GM19463 (cell line): ENCODE results near the gene TOP2A.

Experiments used
- ATAC-seq: cut with Tn5 transposase; IDR thresholded peaks from one replicate; pipeline ENCODE4 v1.9.1; 2021; ENCODE audit warnings: mild to moderate bottlenecking, moderate library complexity; ENCODE audit not compliant: unreplicated experiment

TOP2A gene, protein sequence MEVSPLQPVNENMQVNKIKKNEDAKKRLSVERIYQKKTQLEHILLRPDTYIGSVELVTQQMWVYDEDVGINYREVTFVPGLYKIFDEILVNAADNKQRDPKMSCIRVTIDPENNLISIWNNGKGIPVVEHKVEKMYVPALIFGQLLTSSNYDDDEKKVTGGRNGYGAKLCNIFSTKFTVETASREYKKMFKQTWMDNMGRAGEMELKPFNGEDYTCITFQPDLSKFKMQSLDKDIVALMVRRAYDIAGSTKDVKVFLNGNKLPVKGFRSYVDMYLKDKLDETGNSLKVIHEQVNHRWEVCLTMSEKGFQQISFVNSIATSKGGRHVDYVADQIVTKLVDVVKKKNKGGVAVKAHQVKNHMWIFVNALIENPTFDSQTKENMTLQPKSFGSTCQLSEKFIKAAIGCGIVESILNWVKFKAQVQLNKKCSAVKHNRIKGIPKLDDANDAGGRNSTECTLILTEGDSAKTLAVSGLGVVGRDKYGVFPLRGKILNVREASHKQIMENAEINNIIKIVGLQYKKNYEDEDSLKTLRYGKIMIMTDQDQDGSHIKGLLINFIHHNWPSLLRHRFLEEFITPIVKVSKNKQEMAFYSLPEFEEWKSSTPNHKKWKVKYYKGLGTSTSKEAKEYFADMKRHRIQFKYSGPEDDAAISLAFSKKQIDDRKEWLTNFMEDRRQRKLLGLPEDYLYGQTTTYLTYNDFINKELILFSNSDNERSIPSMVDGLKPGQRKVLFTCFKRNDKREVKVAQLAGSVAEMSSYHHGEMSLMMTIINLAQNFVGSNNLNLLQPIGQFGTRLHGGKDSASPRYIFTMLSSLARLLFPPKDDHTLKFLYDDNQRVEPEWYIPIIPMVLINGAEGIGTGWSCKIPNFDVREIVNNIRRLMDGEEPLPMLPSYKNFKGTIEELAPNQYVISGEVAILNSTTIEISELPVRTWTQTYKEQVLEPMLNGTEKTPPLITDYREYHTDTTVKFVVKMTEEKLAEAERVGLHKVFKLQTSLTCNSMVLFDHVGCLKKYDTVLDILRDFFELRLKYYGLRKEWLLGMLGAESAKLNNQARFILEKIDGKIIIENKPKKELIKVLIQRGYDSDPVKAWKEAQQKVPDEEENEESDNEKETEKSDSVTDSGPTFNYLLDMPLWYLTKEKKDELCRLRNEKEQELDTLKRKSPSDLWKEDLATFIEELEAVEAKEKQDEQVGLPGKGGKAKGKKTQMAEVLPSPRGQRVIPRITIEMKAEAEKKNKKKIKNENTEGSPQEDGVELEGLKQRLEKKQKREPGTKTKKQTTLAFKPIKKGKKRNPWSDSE (N-terminal part only)

DNA sequence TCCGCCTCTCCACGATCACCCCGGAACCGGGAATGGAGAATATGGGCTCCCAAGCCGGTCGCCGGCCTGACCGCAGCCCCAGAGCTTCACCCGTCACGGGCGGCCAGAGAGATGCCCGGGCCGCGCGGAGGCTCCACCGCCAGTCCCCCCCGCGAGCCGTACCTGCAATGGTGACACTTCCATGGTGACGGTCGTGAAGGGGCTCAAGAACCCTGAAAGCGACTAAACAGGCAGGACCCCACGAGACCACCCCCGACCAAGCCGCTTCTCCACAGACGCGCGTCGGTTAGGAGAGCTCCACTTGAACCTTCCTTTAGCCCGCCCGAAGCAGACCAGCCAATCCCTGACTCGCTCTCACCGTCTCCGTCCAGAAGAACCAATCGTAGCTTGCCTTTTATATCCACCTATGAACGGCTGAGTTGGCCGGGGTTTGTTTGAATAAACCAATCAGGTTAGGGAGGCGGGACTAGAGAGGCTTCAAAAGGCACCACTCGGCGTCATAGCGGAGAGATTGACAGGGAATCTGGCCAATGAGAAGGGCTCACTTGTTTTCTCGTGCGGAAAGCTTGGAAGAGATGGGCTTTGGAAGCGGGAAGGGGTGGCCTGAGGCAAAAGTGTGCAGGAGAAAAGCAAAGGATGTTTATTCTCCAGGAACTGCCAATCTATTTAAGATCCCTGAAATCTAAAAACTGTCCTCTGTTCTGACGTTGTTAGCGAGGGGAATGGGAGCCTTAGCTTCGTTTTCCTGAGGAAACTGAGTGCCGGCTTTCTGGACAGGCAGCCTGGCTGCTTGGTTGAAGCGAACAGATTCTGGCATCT, at the start of gene TOP2A:
Gene TOP2A, minus strand, starts transcription at position 288 of the 819 bp plus-strand sequence. Its CDS starts 105 bp downstream, at position 183.
- ATAC-seq: peak; percentile 96

DNA sequence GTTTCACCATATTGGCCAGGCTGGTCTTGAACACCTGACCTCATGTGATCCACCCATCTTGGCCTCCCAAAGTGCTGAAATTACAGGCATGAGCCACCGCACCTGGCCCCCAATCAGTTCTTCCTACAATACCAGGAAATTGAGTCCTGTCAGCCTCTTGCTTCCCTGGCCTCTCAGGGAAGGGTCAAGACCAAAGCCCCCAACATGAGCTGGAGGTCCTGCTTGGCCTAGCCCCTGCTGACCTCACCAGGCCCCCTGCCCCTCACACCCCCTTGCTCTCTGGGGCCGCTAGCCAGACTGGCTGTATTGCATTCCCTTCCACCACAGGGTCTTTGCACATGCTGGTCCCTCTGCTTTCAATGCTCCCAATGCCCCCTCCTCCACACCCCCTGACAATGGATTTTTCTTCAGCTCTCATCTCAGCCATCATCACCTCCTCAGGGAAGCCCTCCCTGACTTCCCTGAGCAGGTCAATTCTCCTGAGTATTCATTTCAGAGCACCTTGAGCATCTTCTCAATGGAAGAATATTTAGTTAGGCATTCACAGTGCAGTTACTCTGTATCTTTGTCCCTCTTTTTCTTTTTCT, 49.7 kb upstream of the TOP2A start:
- no peak for ATAC-seq

DNA sequence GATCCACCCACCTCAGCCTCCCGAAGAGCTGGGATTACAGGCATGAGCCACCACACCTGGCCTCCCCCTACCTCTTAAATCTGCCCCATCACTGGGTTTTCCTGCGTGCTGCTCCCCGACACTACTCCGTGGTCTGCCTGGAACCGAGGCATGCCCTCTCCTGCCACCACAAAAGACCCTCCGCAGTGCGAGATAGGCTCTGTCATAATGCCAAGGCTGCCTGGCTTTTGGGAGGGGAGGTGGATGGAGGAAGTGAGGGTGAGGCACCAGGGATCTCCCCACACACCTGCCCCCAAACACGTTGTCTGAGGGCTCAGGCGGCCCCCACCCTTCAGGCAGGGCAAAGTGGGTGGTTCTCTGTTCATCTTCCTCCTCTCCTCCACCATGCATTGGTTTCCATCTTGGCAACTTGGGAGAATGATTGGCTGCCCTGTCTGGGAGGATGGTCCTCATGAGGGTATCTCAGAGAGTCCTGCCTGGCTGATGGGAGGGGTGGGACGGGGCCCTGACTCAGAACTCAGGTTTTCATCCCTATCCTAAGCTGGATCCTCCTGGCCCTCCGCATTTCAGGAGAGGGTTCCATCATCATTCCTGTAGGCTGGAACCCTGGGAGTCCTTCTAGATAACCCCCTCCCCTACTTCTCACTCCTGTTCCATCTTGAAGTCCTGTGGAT, 48.7 kb upstream of the TOP2A start:
- no peak for ATAC-seq

DNA sequence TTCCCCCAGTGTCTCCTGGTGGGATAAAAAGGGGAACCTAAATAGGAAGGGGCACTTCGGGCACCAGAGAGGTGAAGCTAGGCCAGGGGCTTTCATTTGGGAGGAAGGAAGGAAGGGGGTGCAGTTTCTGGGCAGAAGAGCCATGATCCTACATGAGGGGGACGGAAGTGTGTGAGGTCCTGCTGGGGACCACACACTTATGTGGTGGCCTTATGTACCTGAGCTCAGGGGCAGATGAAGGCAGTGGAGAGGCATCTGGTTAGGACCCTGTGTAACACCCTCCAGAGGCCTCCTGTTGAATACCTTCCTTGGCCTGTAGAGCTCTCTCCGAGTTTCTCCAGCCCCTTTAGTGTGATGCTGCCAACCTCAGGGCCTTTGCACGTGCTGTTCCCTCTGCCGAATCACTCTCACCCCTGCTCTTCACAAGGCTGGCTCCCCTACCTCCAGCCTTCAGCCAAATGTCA, 46.7 kb upstream of the TOP2A start:
- ATAC-seq: no peak

DNA sequence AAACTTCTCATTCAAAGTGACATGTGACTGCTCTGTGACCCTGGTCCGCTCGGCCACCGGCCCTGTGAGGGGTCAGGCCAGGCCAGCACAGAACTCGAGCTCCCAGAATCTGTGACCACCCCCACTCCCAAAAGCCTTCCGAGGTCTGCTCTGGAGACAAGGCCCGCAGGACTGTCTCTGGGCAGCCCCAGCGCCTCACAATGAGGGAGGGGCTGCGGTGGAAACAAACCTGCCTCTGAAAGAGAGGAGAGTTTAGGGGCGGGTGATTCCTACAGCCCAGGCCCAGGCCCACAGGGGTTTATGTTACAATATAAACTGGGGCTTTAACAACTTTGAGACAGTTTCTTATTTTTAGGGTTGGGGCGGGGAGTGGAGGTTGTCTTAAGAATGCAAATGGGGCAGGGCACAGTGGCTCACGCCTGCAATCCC, 45.4 kb upstream of the TOP2A start:
- no peak for ATAC-seq

DNA sequence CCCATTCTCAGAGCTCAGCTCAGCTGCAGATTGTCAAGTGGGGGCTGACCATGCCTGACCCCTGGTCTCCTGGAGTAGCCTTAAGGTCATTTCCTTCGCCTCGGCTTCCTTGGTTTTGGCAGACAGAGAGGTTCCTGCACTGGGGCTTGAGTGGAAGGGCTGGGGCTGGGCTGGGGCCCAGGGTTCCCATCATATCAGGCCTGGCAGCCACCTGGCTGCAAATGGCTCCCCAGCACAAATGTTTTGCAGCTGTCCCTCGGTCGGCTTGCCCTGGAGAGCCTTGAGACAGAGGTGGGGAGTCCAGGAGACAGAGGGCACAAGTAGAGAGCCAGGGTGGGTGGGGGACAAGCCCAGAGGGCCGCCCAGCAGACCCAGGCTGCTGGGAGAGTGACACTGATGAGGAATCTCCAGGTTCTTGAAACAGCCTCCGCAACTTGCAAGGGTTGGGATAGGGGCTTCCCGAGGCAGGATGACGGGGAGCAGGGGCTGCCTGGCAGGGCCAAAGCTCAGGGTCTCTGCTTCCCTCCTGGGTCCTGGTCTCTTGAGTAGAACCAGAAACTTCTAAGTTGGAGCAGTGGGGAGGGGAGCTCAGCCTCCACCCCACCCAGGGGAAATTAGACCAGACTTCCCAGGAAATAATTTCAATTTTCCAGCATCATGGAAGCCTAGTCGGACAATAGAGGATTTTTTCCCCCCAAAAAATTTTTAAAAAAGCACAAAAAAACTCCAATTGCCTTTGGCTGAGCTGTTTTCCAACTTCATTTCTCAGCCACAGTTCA, 44.8 kb upstream of the TOP2A start:
- no peak for ATAC-seq

DNA sequence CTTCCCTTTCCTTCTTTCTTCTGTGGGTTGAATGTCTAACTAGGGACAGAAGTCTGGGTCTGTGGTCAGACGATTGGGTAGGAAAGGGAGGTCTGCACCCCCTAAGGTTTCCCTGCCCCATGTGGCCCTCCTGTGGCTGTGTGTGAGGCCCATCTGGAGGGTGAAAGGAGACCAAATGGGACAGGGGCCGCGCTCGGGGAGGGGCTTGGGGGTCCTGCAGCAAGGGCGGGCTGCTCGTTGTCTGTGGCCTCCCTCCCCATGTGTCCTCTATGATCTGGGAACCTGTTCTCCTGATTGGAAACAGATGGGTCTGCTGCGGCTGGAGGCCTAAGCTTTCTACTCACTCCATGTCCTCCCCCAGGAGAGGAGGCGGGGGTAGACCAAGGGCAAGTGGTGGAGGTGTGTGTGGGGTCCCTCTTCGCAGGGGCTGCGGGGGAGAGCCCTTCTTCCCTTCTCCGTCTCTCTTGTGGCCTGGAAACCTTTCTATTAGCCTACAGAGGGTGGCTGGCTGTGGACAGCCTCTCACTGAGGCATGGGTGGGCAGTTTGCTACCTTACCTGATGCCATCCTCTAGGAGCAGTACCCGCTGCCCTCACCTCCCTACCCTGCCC, 44.1 kb upstream of the TOP2A start:
- no peak for ATAC-seq

DNA sequence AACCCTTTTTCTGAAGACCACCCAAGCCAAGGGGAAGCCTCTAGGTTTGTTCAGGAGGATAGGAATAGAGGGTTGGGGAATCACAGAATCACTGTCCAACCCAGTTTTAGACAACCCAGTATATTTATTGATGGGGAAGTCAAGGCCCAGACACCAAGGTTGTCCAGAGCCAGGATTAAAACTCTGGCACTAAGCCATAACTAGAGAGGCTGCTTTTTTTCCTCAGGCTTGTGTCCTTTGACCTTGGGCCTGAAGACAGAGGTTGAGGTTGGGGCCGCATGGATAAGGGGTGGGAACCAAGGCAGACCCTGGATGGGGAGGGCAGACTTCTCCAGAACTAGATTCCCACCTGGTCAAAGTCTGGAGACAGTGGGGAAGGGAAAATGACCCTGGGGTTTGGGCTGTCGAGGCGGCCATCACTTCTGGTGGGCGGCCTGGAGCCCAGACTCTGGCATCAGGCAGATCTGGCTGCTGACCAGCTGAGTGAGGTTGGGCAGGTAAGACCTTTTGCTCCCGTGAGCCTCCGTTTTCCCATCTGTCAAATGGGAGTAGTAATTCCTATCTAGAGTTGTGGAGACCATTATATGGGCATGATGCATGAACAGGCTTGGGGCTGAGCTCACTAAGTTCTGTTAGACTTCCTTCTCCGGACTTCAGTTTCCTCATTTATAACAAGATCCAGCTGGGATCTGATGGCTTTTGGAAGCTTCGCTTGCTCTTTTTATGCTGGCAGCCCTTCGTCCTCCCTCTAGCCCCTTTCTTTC, 43.5 kb upstream of the TOP2A start:
- no peak for ATAC-seq

DNA sequence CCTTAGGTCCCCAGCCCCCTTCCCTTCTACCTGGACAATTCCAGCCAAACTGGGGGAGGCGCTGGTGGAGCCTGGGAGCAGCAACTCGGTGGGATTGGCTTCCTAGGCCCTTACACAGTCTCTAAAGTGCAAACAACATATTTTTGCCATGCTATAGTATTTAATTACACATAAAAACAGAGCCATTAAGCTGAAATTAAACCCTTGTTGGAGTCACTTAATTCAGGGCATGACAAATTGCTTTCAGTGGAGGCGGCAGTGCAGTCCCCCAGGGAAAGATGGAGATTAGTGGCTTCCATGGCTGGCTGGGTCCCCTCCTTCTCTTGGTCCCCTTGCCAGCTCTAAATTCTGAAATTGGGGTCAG, 42.9 kb upstream of the TOP2A start:
- no peak for ATAC-seq

DNA sequence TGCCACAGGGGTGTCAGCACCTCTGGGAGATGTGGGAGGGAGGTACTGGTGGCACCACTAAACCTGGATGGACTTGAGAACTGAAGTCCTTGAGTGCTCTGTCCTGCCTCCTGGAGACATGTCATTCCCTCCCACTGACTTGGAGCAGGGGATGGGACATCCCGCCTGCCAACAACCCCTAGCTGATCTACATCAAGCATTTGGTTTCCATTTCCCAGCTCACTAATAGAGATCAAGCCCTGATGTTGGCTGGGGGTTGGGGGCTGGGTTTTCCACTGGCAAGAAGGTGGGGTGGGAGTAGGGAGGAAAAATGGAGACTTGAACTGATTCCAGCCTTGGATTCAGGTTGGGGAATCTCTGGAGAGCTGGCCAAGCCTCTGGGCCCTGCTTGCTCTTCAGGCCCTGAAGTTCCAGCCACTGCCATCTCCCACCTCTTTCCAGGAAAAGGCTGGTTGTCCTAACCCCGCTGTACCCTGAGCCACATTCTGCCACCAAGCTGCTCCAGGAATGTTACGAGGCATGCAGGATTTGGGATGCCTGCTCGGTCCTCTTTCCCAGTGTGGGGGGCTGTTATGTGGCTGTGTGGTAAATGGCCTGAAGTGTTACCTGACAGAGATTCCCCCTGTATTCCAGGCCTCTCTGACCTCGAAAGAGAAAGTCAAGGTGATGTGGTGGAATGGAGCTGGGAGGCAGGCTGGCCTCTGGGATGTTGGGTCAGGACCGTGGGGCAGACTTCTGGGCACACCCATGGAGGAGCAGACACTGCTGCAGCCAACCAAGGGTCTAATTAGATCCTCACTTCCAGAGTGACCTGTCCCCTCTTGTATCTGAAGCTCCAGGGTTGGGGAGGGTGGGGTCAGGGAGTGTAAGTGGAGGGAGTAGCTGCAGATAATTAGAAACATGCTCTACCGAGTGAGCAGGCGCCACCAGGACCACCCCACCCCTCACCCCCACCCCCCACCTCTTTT, 42.2 kb upstream of the TOP2A start:
- no peak for ATAC-seq

DNA sequence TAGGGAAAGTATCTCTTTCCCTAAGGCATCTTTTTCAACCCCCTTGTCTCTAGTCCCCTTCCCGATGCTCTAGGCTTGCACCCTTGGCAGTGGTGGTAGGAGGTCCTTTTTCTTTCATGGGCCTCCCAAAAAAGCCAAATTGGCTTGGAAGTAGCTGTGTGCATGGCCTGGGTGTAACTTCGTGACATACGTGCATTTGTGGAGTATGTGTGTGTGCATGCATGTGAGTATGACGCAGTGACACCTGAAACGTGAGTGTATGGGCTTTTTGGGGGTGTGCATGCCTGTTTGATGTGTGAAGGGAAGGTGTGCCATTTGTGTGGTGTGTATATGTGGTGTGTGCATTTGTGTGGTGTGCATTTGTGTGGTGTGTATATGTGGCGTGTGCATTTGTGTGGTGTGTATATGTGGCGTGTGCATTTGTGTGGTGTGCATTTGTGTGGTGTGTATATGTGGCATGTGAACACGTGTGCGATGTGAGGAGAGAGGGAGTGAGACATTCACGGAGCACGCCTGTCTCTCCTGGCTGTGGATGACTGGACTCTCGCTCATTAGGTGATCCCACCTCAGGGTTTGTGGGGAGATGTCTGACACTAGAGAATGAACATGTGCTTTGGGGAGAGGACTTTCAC, 41.3 kb upstream of the TOP2A start:
- no peak for ATAC-seq

DNA sequence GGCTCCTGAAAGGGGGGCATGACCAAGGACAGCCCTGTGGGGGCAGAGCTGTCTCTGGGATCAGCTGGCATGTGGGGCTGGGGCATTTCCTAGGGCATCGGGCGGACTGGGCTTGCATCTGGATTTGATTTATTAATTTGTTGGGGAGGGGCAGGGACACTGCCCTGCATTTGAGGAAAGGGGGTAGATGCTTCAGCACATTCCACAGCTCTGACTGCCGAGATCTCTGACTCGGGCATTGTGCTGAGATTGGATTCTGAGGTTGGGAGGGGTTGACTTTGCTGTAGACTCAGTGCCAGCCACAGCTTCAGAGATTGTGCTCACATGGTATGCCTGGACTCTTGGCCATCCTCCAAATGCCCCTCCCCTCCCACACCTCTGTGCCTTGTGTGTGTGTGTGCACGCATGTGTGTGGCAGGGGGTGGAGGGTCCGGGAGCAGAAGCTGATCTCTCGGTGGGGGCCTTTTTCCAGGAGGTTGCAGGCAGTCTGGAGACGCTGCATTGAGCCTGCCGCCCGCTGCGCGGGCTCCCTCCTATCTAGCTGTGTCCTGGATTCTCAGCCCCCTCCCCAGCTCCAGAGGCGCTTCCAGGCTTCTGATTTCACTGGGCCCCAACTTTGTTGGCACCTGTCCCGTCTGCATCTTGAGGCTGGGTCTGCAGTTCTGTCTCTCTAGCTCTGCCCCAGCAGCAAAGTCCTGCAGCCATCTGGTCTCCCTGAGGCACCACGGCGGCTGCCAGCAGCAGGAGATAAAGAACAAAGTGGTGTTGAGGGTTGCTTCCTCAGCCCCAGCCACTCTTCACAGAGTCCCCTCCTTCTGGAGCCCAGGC, 40.5 kb upstream of the TOP2A start:
- ATAC-seq: no peak

DNA sequence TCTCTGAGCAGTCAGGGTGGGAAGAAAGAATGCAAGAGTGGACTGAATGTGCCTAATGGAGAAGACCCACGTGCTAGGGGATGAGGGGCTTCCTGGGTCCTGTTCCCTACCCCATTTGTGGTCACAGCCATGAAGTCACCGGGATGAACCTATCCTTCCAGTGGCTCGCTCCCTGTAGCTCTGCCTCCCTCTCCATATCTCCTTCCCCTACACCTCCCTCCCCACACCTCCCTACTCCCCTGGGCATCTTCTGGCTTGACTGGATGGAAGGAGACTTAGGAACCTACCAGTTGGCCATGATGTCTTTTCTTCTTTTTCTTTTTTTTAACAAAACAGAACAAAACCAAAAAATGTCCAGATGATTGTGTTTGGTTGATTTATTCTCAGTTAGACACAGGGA, 39.7 kb upstream of the TOP2A start:
- no peak for ATAC-seq

DNA sequence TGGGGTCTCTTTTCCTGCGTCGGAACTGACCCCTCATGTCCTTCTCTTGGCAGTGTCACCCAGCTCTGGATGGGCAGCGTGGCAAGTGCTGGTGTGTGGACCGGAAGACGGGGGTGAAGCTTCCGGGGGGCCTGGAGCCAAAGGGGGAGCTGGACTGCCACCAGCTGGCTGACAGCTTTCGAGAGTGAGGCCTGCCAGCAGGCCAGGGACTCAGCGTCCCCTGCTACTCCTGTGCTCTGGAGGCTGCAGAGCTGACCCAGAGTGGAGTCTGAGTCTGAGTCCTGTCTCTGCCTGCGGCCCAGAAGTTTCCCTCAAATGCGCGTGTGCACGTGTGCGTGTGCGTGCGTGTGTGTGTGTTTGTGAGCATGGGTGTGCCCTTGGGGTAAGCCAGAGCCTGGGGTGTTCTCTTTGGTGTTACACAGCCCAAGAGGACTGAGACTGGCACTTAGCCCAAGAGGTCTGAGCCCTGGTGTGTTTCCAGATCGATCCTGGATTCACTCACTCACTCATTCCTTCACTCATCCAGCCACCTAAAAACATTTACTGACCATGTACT, 38.8 kb upstream of the TOP2A start:
- ATAC-seq: no peak

DNA sequence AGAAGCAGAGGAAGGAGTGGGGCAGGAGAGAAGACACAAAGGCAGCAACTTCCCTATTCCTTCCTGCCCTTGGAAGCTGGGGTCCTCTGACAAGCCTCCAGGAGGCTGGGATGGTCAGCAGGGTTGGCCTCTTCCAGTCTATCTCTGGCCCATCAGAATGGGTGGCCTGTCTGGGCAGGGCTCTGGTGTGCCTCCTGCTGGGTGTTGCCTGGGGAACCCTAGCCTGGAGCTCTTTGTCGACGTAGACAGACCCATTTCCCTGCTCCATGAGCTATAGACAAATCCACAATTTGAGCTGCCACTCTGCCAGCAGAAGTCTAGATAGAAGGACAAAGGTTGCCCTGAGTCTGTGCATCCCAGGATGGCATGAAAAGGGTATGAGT, 36.9 kb upstream of the TOP2A start:
- ATAC-seq: no peak
